HG03108 (cell line): Measurements from ENCODE around the gene INPPL1.
"Not testable (repeated sequence)": the region's sequence is repeated elsewhere in the genome, so short reads cannot be mapped to it uniquely, and the experiment has no call there.

Experiments used
- ATAC-seq: cut with Tn5 transposase; IDR thresholded peaks from one replicate; pipeline ENCODE4 v1.9.1; 2021; ENCODE audit warnings: moderate library complexity; ENCODE audit not compliant: unreplicated experiment

The INPPL1 gene

GRCh38 chr11:72224564-72225410 is at the start of gene INPPL1:
Gene INPPL1 (plus strand): TSS chr11:72224767. CDS start chr11:72224985, 218 bp downstream.
- ATAC-seq: no peak

DNA sequence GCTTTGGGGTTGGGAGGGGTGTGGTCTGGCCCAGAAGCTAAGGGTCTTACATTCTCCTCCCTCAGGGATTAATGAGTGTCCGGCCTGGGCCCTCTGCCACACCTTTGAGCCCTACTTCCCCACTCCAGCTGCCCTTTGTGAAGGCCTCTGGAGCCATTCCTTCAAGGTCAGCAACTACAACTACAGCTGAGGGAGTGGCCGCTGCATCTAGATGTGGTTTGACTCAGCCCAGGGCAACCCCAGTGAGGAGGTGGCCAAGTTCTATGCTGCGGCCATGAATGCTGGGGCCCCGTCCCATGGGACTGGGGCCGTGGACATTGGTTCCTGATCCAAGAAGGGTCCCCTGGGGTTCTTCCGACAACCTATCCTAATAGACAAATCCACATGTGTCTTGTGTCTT is 46.9 kb upstream of the INPPL1 start:
- no peak for ATAC-seq

DNA sequence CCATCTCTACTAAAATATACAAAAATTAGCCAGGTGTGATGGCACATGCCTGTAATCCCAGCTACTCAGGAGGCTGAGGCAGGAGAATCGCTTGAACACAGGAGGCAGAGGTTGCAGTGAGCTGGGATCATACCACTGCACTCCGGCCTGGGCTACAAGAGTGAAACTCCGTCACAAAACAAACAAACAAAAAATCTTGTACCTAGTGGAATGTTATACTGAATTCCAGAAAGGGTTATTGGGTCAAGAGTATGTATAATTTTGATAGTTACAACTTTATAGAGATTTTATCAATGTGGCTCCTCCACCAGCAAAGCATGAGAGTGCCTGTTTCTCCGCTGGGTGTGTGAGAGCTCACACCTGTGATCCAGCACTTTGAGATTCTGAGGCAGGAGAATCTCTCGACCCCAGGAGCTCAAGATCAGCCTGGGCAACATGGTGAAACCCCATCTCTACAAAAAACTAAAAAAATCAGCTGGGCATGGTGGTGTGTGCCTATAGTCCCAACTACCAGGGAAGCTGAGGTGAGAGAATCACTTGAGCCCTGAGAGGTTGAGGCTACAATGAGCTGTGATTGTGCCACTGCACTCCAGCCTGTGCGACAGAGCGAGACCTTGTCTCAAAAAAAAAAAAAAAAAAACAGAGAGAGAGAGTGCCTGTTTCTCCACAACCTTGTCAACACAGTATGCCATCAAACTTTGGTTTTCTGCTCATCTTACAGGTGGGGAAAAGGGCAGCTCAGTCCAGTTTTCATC is 45.3 kb upstream of the INPPL1 start:
- ATAC-seq: no peak

DNA sequence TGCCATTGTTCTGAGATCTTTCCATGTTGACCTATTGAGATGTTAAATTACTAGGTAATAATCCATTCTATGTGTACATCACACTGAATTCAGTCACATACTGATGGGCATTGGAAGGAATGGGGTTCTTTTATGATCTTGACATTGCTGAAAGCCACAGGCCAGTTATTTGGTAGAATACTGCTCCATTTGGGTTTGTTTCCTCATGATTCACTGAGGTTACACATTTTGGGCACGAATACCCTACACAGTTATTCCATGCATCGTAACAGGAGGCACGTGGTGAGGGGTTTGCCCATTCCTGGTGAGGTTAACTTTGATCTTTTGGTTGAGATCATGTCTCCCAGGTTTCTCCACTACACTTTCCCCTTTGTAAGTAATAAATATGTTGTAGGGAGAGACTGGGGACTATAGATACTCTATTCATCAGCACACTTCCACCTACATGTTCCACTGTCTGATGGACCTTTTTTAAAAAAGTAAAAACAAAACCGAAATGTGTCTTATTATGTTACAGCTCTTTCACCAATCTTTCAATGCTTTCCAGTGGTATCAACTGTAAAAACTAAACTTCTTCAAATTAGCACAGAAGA is 44.7 kb upstream of the INPPL1 start:
- ATAC-seq: no peak

DNA sequence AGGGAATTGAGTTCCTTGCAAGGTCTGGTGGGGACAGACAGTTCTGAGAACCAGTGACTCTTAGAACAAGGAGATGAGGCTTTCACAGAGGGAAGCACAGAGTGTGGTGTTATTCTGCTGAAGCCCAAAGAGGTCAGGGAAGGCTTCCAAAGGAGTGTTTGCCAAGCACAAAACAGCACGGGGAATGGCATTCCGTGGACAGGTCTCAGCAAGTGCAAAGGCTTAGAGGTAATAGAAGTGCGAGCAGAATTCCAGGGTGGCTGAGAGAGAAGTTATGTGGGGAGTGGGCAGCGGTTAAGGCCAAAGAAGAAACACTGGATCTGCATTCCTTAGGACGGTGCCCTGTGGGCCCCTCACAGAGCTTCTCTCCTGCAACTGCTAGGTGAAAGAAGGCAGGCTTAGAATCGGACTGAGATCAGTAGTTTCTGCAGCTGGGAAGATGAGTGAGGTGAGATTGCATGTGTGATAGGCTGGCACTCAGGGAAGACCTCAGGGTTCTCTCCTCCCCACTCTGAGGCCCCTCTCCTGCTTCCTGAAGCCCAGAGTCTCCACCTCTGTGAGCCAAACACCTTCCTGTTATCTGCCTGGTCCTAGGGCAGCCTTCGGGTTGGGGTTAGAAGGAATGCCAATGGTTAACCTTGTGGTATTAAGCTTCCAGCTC is 43.5 kb upstream of the INPPL1 start:
- ATAC-seq: not testable (repeated sequence)

GRCh38 chr11:72181553-72181958 is 43.0 kb upstream of the INPPL1 start:
- not testable (repeated sequence) for ATAC-seq

DNA sequence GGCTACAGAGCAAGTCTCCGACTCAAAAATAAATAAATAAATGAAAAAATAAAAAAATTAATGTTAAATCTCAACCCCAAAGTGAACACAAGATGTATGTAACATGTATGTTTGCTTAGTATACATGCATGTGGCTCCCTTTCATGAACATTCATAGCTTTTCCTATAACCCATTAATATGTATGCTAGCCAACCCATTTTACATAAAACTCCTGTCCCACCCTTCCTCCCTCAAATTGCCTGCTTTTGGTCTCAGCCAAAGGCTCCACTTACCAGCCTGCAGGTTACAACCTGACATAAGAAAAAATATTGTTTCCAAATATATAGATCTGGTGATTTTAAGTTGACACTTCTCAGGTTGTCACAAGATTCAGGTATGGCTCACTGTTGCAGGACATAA is 36.3 kb upstream of the INPPL1 start:
- ATAC-seq: no peak

DNA sequence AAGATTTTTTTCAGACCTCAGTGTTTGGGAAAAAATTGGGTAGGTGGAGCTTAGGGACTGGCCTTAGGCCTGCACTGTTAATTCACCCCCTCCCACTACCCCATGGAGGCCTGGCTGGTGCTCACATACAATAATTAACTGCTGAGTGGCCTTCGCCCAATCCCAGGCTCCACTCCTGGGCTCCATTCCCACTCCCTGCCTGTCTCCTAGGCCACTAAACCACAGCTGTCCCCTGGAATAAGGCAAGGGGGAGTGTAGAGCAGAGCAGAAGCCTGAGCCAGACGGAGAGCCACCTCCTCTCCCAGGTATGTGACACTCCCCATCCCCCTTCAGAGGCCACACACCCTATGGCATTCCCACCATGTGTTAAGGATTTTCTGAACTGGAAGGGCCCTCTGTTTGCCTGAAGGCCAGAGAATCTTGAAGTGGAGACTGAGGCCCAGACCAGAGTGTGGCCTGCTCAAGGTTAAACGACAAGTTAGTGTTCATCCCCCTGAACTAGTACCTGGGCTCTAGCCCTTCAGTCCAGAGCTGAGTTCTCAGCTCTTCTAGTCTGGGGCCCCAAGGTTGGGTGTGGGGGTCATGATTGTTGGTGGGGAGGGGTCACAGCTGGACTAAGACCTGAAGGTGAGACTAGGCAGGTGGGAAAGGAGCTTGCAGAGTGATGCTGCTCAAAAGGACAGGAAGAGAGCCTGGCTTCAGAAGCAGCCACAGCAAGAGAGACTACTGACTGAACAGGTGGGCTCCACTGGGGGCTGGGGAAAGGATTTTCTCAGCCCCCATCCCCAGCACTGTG is 34.9 kb upstream of the INPPL1 start:
- ATAC-seq: no peak

- no peak for ATAC-seq
Measured at GRCh38 chr11:72190631-72191071, 33.9 kb upstream of the INPPL1 start.

- no peak for ATAC-seq
Measured at GRCh38 chr11:72191961-72192381, 32.6 kb upstream of the INPPL1 start, which contains the start of gene FOLR1. Gene FOLR1 (plus strand): TSS chr11:72192140. CDS start chr11:72192174, 34 bp downstream.

DNA sequence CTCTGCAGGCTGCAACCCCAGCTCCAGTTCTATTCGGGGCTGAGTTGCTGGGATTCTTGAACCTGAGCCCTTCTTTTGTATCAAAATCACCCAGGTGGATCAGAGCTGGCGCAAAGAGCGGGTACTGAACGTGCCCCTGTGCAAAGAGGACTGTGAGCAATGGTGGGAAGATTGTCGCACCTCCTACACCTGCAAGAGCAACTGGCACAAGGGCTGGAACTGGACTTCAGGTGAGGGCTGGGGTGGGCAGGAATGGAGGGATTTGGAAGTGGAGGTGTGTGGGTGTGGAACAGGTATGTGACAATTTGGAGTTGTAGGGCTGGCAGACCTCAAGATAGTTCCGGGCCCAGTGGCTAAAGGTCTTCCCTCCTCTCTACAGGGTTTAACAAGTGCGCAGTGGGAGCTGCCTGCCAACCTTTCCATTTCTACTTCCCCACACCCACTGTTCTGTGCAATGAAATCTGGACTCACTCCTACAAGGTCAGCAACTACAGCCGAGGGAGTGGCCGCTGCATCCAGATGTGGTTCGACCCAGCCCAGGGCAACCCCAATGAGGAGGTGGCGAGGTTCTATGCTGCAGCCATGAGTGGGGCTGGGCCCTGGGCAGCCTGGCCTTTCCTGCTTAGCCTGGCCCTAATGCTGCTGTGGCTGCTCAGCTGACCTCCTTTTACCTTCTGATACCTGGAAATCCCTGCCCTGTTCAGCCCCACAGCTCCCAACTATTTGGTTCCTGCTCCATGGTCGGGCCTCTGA is 28.9 kb upstream of the INPPL1 start:
- ATAC-seq: no peak

- ATAC-seq: not testable (repeated sequence)
Measured at GRCh38 chr11:72201445-72201844, 23.1 kb upstream of the INPPL1 start.

DNA sequence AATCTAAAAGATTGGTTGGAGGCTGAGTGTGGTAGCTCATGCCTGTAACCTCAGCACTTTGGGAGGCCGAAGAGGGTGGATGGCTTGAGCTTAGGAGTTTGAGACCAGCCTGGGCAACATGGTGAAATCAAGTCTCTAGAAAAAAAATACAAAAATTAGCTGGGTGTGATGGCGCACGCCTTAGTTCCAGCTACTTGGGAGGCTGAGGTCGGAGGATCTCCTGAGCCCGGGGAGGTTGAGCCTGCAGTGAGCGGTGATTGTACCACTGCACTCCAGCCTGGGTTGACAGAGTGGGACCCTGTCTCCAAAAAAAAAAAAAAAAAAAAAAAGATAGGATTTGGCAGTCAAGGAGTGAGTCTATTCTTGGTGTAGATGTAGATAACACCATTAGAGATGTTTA is 22.0 kb upstream of the INPPL1 start:
- no peak for ATAC-seq

DNA sequence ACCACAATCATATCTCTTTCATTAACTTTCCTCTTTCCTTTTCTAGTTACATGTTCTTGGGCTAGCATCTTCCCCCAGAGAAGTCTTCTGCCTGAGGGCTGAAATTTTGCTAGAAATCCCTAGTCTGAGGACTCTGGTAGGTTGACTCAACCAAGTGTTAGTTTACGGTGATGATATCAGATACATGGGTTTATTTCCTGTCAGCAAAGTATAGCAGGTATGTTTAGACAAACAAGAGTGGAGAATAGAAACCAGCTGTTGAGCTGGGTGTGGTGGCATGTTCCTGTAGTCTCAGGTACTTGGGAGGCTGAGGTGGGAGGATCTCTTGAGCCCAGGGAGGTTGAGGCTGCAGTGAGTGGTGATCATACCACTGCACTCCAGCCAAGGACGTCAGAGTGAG is 21.4 kb upstream of the INPPL1 start:
- ATAC-seq: no peak

DNA sequence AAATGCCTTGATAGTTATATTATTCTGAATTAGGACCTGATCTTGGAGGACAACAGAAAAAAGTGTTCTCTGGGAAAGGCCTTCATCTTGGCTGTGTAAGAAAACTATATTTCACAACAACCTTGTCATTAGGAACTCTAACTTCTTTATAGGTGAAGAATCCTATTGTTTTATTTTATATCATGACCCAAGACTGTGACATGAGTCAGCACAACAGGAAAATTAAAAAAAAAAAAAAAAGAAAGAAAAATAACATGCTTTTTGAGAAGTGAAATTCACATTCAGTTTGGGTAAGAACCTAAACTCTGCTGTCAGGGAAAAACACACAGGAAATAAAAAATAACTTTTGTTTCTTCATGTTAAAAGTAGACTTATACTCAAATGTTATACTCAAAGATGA is 19.7 kb upstream of the INPPL1 start:
- no peak for ATAC-seq

DNA sequence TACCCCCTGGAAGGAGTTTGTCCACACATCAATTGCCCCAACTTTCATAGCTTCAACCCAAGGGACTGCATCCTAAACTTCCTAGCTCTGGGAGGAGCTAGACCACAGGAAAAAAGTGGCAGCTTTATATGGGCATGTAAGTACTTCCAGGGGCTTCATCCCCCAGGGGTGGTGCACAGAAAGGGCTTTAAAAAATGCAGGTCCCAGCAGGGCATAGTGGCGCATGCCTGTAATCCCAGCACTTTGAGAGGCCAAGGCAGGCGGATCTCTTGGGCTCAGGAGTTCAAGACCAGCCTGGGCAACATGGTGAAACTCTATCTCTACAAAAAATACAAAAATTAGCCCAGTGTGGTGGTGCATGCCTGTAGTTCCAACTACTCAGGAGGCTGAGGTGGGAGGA is 17.8 kb upstream of the INPPL1 start:
- not testable (repeated sequence) for ATAC-seq

DNA sequence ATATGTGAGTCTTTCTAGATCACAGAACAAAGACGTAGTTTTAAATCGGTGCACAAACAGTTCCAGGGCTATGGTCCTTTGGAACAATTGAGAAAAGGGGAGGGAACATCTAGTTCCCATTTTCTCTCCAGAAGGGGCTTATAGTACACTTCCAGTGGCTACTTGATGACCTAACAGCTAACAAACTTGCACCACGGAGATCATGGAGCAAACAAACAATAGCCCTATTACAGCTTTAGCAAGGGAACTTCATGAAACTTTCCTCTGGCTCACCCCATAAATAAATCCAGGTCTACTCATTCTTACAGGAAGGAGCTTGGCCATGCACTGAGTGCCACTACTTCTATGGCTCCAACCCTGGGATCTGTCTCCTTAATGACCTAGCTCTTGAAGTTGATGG is 16.3 kb upstream of the INPPL1 start:
- no peak for ATAC-seq

GRCh38 chr11:72209101-72209500 is 15.5 kb upstream of the INPPL1 start:
- ATAC-seq: no peak

- no peak for ATAC-seq
Measured at GRCh38 chr11:72216638-72217037, 7.9 kb upstream of the INPPL1 start, which contains the start of gene FOLR2. Gene FOLR2 (plus strand): TSS chr11:72216794. CDS start chr11:72218585, 1,791 bp downstream.
